GM19193 (cell line): Measurements from ENCODE around the gene MAD1L1.

Experiments used
- POLR2A ChIP-seq: IDR thresholded peaks from 4 replicates; pipeline ENCODE4 v1.6.1; 2011; ENCODE audit not compliant: insufficient read depth, insufficient read length; ENCODE audit errors: extremely low read depth

MAD1L1 gene

GRCh38 chr7:1952169-1952760 is 280.5 kb downstream of the MAD1L1 start:
- no peak for TF ChIP-seq POLR2A

DNA sequence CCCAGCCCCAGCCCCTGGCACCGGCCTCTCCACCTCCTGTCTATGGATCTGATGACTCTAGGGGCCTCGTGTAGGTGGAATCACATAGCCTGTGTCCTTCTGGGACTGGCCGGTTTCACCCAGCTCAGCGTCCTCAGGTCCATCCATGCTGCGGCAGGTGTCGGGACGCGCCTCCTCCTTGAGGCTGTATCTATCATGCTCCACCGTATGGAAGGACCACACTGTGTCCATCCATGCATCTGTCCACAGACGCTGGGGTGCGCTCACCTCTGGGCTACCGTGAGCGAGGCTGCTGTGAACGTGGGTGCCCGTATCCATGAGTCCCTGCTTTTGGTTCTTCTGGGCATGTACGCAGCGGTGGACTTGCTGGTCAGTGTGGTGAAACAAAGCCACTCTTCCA is 281.1 kb downstream of the MAD1L1 start:
- TF ChIP-seq POLR2A: no peak

- TF ChIP-seq POLR2A: no peak
Measured at GRCh38 chr7:1951159-1951536, 281.6 kb downstream of the MAD1L1 start.

GRCh38 chr7:1950452-1951158 is 282.1 kb downstream of the MAD1L1 start:
- no peak for TF ChIP-seq POLR2A

DNA sequence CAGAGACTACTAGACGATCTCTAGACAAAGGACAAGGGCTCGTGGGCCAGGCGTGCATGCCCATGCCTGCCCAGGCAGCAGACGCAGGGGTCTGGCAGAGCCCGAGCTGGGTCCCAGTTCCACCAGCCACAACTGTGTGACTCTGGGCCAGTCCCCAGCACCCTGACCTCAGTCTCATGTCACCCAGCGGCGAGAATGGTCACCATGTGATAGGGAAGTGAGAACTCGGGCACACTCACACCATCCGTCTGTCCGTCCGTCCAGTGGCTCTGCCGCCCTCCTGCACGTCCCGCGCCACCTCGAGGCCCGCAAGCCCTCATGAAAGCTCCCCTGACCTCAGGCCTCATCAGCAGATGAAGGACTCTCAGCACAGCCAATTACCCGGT is 282.7 kb downstream of the MAD1L1 start:
- TF ChIP-seq POLR2A: no peak

DNA sequence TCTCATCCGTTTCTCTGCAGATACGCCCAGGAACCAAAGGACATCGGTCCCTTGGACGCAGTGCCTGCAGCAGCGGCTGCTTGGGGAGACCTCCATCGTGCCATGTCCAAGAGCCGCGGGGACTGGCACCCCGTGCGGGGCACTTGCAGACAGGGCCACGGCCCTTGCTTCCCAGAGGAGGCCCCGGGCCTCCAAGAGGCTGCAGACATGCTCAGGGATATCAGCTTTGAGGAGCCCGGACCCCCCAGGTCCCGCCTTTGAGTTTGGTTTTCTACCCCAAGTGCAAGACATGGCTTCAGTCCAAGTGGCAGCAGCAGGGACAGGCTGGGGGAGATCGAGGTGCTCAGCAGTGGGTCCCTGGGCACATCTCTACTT is 283.1 kb downstream of the MAD1L1 start:
- no peak for TF ChIP-seq POLR2A

- TF ChIP-seq POLR2A: no peak
Measured at GRCh38 chr7:1948887-1949680, 283.7 kb downstream of the MAD1L1 start.

- no peak for TF ChIP-seq POLR2A
Measured at GRCh38 chr7:1948301-1948796, 284.4 kb downstream of the MAD1L1 start.

DNA sequence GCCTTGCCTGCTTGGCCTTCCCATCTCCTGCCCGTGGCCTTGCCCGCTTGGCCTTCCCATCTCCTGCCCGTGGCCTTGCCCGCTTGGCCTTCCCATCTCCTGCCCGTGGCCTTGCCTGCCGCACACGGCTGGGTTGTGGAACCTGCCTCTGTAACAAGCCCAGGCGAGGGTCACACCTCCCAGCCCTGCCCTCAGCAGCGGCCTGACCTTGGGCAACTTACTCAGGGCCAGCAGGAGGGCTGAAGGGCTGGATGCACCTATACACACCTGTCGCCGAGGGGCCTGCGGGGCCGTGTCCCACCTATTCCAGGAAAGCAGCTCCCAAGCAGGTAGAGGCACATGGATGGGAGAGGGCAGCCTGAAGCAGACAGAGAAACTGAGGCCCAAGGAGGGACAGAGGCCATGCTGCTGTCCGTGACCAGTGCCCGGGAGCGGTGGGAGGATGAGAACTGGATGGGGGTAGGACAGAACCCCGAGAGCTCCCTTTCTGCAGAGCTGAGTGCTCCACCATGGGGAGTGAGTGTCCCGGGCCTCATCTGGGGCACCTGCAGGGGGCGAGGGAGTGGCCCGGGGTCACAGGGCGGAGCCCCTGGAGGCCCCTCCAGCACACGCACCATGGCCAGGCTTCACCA is 285.0 kb downstream of the MAD1L1 start:
- no peak for TF ChIP-seq POLR2A

GRCh38 chr7:1946773-1947450 is 285.8 kb downstream of the MAD1L1 start:
- TF ChIP-seq POLR2A: no peak

DNA sequence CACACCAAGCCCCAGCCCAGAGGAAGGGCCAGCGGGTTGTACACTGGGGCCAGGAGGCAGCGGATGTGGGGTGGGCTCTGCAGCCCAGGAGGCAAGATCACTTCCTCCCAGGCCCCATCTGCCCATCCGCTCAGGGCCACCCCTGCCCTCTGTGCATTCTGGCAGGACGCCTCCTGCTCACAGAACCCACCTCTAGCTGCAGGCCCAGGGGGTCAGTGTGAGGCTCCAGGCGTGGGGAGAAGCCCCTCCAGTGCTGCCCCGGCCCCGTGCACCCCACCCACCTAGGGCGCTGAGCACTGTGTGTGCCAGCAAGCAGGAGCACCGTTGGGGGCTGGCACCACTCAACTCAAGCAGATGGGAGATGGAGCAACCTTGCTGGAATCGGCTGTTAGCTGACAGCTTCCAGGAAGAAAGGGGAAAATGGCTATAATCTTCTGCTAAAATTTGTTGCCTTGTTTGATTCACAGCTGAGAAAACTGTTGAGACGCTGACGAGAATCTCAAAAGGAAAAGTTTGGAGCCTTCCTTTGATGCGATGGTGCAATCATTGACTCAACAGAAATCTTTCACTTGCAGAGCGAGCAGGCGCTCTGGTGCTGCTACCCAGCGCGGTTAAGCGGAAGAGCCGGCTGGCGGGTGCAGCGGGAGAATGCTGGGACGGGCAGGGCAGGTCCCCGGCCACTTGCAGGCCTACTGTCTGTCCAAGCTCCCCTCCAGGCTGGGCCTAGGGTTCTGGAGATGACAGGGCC is 286.5 kb downstream of the MAD1L1 start:
- no peak for TF ChIP-seq POLR2A

DNA sequence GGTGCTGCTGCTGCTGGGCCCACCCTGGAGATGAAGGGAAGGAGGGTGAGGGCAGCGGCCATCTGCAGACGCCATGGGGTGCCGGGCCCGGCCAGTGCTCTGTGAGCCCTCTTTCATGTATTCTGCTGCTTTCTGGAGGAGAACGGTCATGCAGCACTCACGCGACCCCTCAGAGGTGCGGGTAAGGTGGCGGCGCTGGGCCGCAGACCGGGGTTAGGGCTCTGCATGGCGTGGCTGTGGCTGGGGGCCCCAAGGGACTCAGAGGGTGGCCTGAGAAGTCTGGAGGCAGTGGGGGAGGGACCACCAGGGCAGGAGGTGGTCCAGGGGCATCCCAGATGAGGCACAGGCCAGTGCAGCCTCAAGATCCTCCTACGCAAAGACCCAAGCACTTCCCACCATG is 287.2 kb downstream of the MAD1L1 start:
- no peak for TF ChIP-seq POLR2A

DNA sequence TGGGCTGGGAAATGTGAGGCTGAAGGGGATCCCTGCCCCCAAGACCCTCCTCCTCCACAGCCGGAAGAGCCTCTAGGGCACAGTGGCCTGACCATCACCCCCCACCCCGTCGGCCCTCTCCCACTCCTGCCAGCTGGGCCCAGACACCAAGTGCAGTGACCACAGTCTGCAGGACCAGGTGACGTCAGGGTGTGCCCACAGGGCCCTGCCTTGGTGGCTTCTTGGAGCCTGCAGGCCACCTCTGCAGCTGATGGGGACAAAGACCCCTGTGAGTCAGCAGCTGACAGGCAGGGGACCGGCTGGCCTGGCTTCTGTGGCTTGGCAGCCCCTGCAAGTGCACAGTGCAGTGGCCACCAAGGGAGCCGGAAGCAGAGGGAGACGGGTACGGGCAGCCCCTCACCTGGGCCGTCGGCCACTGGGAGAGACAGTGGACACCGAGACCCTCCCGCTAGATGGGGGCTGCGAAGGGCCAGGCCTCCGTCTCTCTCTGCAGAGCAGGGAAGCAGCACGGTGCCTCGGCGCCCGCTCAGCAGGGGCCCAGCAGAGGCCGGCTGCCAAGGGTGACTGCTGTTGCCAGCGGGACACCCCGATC is 288.0 kb downstream of the MAD1L1 start:
- no peak for TF ChIP-seq POLR2A
